GM23338 (cell line): ENCODE results near the gene SRSF5. TPM values are rescaled to one million over a fixed set of nuclear protein-coding genes. Genes with fewer than 3 reads are reported as not detected.

Experiments used
- ATAC-seq: fragments of 200-7000 bp; cut with Tn5 transposase; 3 replicates; pipeline ENCODE4 v1.9.1; 2020
- DNase-seq: peaks from one replicate; pipeline ENCODE4 v3.0.0-alpha.2; 2015; ENCODE audit warnings: low spot score
- H2AFZ ChIP-seq: fragments of 200-600 bp; sonication (generic); 2 replicates; pipeline ENCODE4 v1.8.0; 2016; ENCODE audit warnings: antibody characterized with exemption, mild to moderate bottlenecking, moderate library complexity
- H3F3A ChIP-seq: fragments of 200-600 bp; sonication (generic); replicated peaks from 2 replicates; pipeline ENCODE4 v1.8.0; 2017; ENCODE audit warnings: antibody characterized with exemption, mixed run types, low read depth
- H3K27ac ChIP-seq: fragments of 200-600 bp; sonication (generic); 2 replicates; pipeline ENCODE4 v1.6.1; 2016; ENCODE audit warnings: low read depth
- H3K27me3 ChIP-seq: fragments of 200-600 bp; sonication (generic); 2 replicates; pipeline ENCODE4 v1.8.0; 2016; ENCODE audit warnings: mild to moderate bottlenecking, mixed run types, moderate library complexity; ENCODE audit not compliant: insufficient read depth
- H3K36me3 ChIP-seq: fragments of 200-600 bp; sonication (generic); 2 replicates; pipeline ENCODE4 v1.8.0; 2016; ENCODE audit warnings: mild to moderate bottlenecking; ENCODE audit not compliant: insufficient read depth
- H3K4me1 ChIP-seq: fragments of 200-600 bp; sonication (generic); 2 replicates; pipeline ENCODE4 v1.8.0; 2016; ENCODE audit warnings: mild to moderate bottlenecking, moderate library complexity; ENCODE audit not compliant: insufficient read depth
- H3K4me2 ChIP-seq: fragments of 200-600 bp; sonication (generic); 2 replicates; pipeline ENCODE4 v1.7.1; 2017; ENCODE audit warnings: mixed run types
- H3K4me3 ChIP-seq: fragments of 200-600 bp; sonication (generic); 2 replicates; pipeline ENCODE4 v1.6.1; 2016; ENCODE audit warnings: mixed run types
- H3K79me2 ChIP-seq: fragments of 200-600 bp; sonication (generic); replicated peaks from 2 replicates; pipeline ENCODE4 v1.8.0; 2017; ENCODE audit warnings: mild to moderate bottlenecking; ENCODE audit not compliant: insufficient read depth
- H3K9me2 ChIP-seq: fragments of 200-600 bp; sonication (generic); 2 replicates; pipeline ENCODE4 v1.8.0; 2017; ENCODE audit not compliant: insufficient read depth
- H4K20me1 ChIP-seq: fragments of 200-600 bp; sonication (generic); replicated peaks from 2 replicates; pipeline ENCODE4 v1.8.0; 2017; ENCODE audit warnings: mild to moderate bottlenecking; ENCODE audit not compliant: insufficient read depth
- H3K27ac Mint-ChIP-seq: 2 replicates; pipeline ENCODE4 v1.8.0; 2020; ENCODE audit warnings: inconsistent platforms, mild to moderate bottlenecking, moderate library complexity, mixed read lengths
- H3K27me3 Mint-ChIP-seq: 3 replicates; pipeline ENCODE4 v1.8.0; 2022; ENCODE audit warnings: low read depth, mild to moderate bottlenecking, moderate library complexity, mixed read lengths, inconsistent platforms; ENCODE audit not compliant: insufficient read depth, poor library complexity
- H3K36me3 Mint-ChIP-seq: 3 replicates; pipeline ENCODE4 v1.8.0; 2021; ENCODE audit warnings: low read depth, mild to moderate bottlenecking, inconsistent platforms, moderate library complexity, mixed read lengths
- H3K4me1 Mint-ChIP-seq: 3 replicates; pipeline ENCODE4 v1.8.0; 2020; ENCODE audit warnings: mild to moderate bottlenecking, inconsistent platforms, mixed read lengths
- H3K4me3 Mint-ChIP-seq: 3 replicates; pipeline ENCODE4 v1.8.0; 2021; ENCODE audit warnings: moderate library complexity, mild to moderate bottlenecking, inconsistent platforms, mixed read lengths
- H3K9me3 Mint-ChIP-seq: 3 replicates; pipeline ENCODE4 v1.8.0; 2020; ENCODE audit warnings: moderate library complexity, mild to moderate bottlenecking, inconsistent platforms, mixed read lengths
- CREB1 ChIP-seq: fragments of 250-450 bp; sonication (Bioruptor Pico); IDR thresholded peaks from 2 replicates; pipeline ENCODE4 v1.5.0; 2020; ENCODE audit warnings: low read depth, mild to moderate bottlenecking, moderate library complexity
- ETS1 ChIP-seq: IDR thresholded peaks from 2 replicates; pipeline ENCODE4 v1.6.1; 2016; ENCODE audit warnings: antibody characterized with exemption
- EZH2 ChIP-seq: fragments of 200-600 bp; sonication (generic); IDR thresholded peaks from one replicate; pipeline ENCODE4 v1.8.0; 2017; ENCODE audit warnings: antibody characterized with exemption, mild to moderate bottlenecking, low read depth; ENCODE audit not compliant: unreplicated experiment
- NANOG ChIP-seq: IDR thresholded peaks from 2 replicates; pipeline ENCODE4 v1.6.1; 2016; ENCODE audit warnings: antibody characterized with exemption, borderline replicate concordance
- STAT1 ChIP-seq: IDR thresholded peaks from one replicate; pipeline ENCODE4 v1.6.1; 2016; ENCODE audit warnings: antibody characterized with exemption; ENCODE audit not compliant: unreplicated experiment
- ZNF114 ChIP-seq: fragments of 250-450 bp; sonication (Bioruptor Pico); IDR thresholded peaks from 2 replicates; pipeline ENCODE4 v1.5.0; 2020; ENCODE audit warnings: mild to moderate bottlenecking, moderate library complexity
- polyA plus RNA-seq: library from polyadenylated mRNA; unstranded; fragments of >200 nt; fragmentation: Nextera tagmentation; extraction: Ambion mirVana; gene quantifications from 2 replicates; pipeline ENCODE4 v1.2.1, GENCODE V29; 2016
- total RNA-seq: library from RNA; depleted of rRNA; stranded (reverse); fragments of >200 nt; shearing (Covaris generic); gene quantifications from 2 replicates; pipeline ENCODE4 v1.2.3, GENCODE V29; 2014
- TF ChIP-seq, protein P1 (sequence below): fragments of 250-450 bp; sonication (Bioruptor Pico); IDR thresholded peaks from 2 replicates; pipeline ENCODE4 v1.5.0; 2020; ENCODE audit warnings: mild to moderate bottlenecking, moderate library complexity

Gene SRSF5
- total and polyA plus RNA-seq, 2 experiments from 2014 or later, result 172 to 389 TPM

DNA sequence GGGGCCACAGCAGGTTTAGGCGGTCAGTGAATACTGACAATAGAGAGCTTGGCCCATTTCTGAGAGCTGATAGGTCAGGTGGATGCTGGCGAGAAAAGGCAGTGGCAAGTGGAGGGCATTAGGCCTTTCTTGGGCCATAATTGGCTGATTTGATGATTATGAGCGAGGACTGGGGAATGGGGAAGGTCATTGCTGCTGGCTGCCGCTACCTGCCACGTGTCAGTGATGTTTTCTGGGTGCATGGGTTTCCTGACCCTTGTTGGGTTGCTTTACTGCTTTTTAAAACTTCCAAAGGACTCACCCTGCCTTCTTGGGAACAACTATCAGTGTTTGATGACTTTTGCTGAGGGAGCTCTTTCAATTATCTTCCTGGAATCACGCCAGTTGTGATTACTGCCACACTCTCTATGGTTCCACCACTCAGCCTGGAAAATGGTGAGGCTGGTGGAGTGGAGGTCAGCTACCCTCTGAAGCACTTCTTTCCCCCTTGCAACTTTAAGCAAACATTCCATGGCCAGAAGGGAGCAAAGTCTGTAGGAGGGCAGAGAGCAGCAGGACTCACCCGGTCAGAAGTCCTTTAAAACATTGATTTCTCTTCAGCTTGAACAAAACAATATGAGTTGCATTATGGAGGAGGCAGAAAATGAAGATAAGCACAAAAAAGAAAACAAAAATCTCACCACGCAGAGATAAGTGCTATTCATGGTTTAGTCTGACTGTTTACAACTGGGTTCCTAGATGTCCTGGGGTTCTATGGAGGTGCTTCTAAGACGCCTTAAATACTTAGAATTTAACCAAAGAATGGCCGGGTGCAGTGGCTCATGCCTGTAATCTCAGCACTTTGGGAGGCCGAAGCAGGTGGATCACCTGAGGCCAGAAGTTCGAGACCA, 42.2 kb downstream of the SRSF5 start:
- no peaks in the 10 kb centered on the region for H3F3A ChIP-seq
- no peaks in the 10 kb centered on the region for H3K36me3 ChIP-seq
- H4K20me1 ChIP-seq, result no peaks in the 10 kb centered on the region
- no peak for ATAC-seq
- no peaks in the 10 kb centered on the region for H3K4me1 Mint-ChIP-seq
- no peak overlapping the region for H3K4me3 ChIP-seq
- H3K9me3 Mint-ChIP-seq, result 0 out of 3 replicates have a peak, but pooled peaks cover 10% of the 10 kb centered on the region
- DNase-seq, result no peak
- no peak overlapping the region for H3K27ac ChIP-seq
- peaks cover 6% of the 10 kb centered on the region; the same call in 1 of the 2 replicates for H3K9me2 ChIP-seq
- H3K27me3 ChIP-seq, result no peaks in the 10 kb centered on the region
- no peaks in the 10 kb centered on the region for H3K4me1 ChIP-seq
- no peak overlapping the region for H3K27ac Mint-ChIP-seq
- no peaks in the 10 kb centered on the region for H3K27me3 Mint-ChIP-seq
- peak overlapping the region; percentile 76 for H2AFZ ChIP-seq
- H3K79me2 ChIP-seq, result no peaks in the 10 kb centered on the region
- H3K4me3 Mint-ChIP-seq, result no peak overlapping the region
- H3K4me2 ChIP-seq, result no peak overlapping the region
- TF ChIP-seq ZNF114 (CRISPR knock-in tag) (no peak), NANOG (no peak), EZH2 (no peak), STAT1 (no peak), ETS1 (no peak), CREB1 (CRISPR knock-in tag) (no peak)
- TF ChIP-seq, protein P1, sequence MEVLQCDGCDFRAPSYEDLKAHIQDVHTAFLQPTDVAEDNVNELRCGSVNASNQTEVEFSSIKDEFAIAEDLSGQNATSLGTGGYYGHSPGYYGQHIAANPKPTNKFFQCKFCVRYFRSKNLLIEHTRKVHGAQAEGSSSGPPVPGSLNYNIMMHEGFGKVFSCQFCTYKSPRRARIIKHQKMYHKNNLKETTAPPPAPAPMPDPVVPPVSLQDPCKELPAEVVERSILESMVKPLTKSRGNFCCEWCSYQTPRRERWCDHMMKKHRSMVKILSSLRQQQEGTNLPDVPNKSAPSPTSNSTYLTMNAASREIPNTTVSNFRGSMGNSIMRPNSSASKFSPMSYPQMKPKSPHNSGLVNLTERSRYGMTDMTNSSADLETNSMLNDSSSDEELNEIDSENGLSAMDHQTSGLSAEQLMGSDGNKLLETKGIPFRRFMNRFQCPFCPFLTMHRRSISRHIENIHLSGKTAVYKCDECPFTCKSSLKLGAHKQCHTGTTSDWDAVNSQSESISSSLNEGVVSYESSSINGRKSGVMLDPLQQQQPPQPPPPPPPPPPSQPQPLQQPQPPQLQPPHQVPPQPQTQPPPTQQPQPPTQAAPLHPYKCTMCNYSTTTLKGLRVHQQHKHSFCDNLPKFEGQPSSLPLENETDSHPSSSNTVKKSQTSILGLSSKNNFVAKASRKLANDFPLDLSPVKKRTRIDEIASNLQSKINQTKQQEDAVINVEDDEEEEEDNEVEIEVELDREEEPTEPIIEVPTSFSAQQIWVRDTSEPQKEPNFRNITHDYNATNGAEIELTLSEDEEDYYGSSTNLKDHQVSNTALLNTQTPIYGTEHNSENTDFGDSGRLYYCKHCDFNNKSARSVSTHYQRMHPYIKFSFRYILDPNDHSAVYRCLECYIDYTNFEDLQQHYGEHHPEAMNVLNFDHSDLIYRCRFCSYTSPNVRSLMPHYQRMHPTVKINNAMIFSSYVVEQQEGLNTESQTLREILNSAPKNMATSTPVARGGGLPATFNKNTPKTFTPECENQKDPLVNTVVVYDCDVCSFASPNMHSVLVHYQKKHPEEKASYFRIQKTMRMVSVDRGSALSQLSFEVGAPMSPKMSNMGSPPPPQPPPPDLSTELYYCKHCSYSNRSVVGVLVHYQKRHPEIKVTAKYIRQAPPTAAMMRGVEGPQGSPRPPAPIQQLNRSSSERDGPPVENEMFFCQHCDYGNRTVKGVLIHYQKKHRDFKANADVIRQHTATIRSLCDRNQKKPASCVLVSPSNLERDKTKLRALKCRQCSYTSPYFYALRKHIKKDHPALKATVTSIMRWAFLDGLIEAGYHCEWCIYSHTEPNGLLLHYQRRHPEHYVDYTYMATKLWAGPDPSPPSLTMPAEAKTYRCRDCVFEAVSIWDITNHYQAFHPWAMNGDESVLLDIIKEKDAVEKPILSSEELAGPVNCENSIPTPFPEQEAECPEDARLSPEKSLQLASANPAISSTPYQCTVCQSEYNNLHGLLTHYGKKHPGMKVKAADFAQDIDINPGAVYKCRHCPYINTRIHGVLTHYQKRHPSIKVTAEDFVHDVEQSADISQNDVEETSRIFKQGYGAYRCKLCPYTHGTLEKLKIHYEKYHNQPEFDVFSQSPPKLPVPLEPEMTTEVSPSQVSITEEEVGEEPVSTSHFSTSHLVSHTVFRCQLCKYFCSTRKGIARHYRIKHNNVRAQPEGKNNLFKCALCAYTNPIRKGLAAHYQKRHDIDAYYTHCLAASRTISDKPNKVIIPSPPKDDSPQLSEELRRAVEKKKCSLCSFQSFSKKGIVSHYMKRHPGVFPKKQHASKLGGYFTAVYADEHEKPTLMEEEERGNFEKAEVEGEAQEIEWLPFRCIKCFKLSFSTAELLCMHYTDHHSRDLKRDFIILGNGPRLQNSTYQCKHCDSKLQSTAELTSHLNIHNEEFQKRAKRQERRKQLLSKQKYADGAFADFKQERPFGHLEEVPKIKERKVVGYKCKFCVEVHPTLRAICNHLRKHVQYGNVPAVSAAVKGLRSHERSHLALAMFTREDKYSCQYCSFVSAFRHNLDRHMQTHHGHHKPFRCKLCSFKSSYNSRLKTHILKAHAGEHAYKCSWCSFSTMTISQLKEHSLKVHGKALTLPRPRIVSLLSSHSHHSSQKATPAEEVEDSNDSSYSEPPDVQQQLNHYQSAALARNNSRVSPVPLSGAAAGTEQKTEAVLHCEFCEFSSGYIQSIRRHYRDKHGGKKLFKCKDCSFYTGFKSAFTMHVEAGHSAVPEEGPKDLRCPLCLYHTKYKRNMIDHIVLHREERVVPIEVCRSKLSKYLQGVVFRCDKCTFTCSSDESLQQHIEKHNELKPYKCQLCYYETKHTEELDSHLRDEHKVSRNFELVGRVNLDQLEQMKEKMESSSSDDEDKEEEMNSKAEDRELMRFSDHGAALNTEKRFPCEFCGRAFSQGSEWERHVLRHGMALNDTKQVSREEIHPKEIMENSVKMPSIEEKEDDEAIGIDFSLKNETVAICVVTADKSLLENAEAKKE (CRISPR knock-in tag), result no peak
- H3K36me3 Mint-ChIP-seq, result no peaks in the 10 kb centered on the region
